Ishikawa (cell line): Measurements from ENCODE around the gene SPNS3.

ENCODE experiments used
- CEBPB ChIP-seq: IDR thresholded peaks from 2 replicates; pipeline ENCODE4 v1.6.1; 2012
- CREB1 ChIP-seq: IDR thresholded peaks from 2 replicates; pipeline ENCODE4 v1.6.1; 2012; ENCODE audit warnings: low read depth
- EGR1 ChIP-seq: IDR thresholded peaks from 2 replicates; pipeline ENCODE4 v1.6.1; 2012
- EP300 ChIP-seq: IDR thresholded peaks from 2 replicates; pipeline ENCODE4 v1.6.1; 2012; ENCODE audit warnings: borderline replicate concordance
- FOXM1 ChIP-seq: IDR thresholded peaks from 2 replicates; pipeline ENCODE4 v1.6.1; 2012; ENCODE audit warnings: low read depth, borderline replicate concordance
- RAD21 ChIP-seq: IDR thresholded peaks from 2 replicates; pipeline ENCODE4 v1.6.1; 2012; ENCODE audit warnings: low read depth
- REST ChIP-seq: IDR thresholded peaks from 2 replicates; pipeline ENCODE4 v1.6.1; 2012; ENCODE audit warnings: low read depth, mild to moderate bottlenecking
- TCF12 ChIP-seq: IDR thresholded peaks from 2 replicates; pipeline ENCODE4 v1.6.1; 2012; ENCODE audit warnings: low read depth
- YY1 ChIP-seq: IDR thresholded peaks from 2 replicates; pipeline ENCODE4 v1.6.1; 2012; ENCODE audit warnings: low read depth

- no peak for TF ChIP-seq REST
- TF ChIP-seq EGR1: no peak
- TF ChIP-seq EP300: no peak
- TF ChIP-seq YY1: no peak
- no peak for TF ChIP-seq TCF12
- no peak for TF ChIP-seq FOXM1
- TF ChIP-seq CREB1: no peak
- TF ChIP-seq RAD21: no peak
- no peak for TF ChIP-seq CEBPB
These were observed 67.7 kb downstream of the SPNS3 start for GRCh38 chr17:4501295-4501949.
